Endothelial cell of umbilical vein (primary cell): Measurements from ENCODE around the gene SRGAP3. TPM values are rescaled to one million over a fixed set of nuclear protein-coding genes. Genes with fewer than 3 reads are reported as not detected.

Source experiments
- BruUV-seq: library from RNA; stranded (reverse); fragments of 400-500 nt; replicated peaks from 2 replicates; lab custom pipeline; 2021; lab: Mats Ljungman, UMichigan
- CTCF ChIA-PET: fragments of 300-600, 350-600 bp; sonication (Branson Sonifier 250); formaldehyde crosslinking; loops from one replicate; lab custom pipeline; 2021; ENCODE audit warnings: antibody characterized with exemption, inconsistent platforms; lab: Charles Lee
- POLR2A ChIA-PET: fragments of 300-600, 350-600 bp; sonication (Branson Sonifier 250); formaldehyde crosslinking; loops from one replicate; lab custom pipeline; 2021; ENCODE audit warnings: antibody characterized with exemption, inconsistent platforms; lab: Charles Lee
- DNase-seq: peaks from one replicate; pipeline ENCODE4 v3.0.0-alpha.2; 2011; ENCODE audit warnings: low read depth, low spot score
- FAIRE-seq: peaks from 2 replicates; lab custom pipeline; 2011; peaks lifted over from hg19 to GRCh38; lab: Jason Lieb, UNC
- H2AFZ ChIP-seq: 2 replicates; pipeline ENCODE4 v1.6.0; 2012; ENCODE audit warnings: low read depth, low read length, control low read depth, inconsistent platforms
- H3K27ac ChIP-seq: 2 replicates; pipeline ENCODE4 v1.5.1; 2011; ENCODE audit warnings: low read depth, mild to moderate bottlenecking, control low read depth, low read length, moderate library complexity; ENCODE audit not compliant: insufficient read depth
- H3K27me3 ChIP-seq, 2 experiments: 2 replicates each; pipeline versions ENCODE4 v1.6.0 to v1.6.1; 2011; ENCODE audit warnings: low read length in 2 of 2, mixed read lengths in 1 of 2; ENCODE audit not compliant: control insufficient read depth in 2 of 2, insufficient read depth in 2 of 2
- H3K36me3 ChIP-seq, 2 experiments: 2 replicates in 1 of 2; 3 replicates in 1 of 2; pipeline ENCODE4 v1.5.1; 2011; ENCODE audit warnings: low read length in 2 of 2, mild to moderate bottlenecking in 1 of 2, moderate library complexity in 1 of 2; ENCODE audit not compliant: control insufficient read depth in 2 of 2, insufficient read depth in 2 of 2; ENCODE audit errors: extremely low read depth in 1 of 2
- H3K4me1 ChIP-seq: 3 replicates; pipeline ENCODE4 v1.5.1; 2011; ENCODE audit warnings: mild to moderate bottlenecking, low read length; ENCODE audit not compliant: control insufficient read depth, insufficient read depth; ENCODE audit errors: extremely low read depth
- H3K4me2 ChIP-seq: 2 replicates; pipeline ENCODE4 v1.6.1; 2011; ENCODE audit warnings: low read length, control low read depth, mixed read lengths; ENCODE audit not compliant: insufficient read depth
- H3K4me3 ChIP-seq, 3 experiments: fragments of 200-600 bp in 1 of 3; sonication (generic), shearing (Covaris generic) in 1 of 3; replicated peaks in 1 of 3; 2 replicates each; pipeline ENCODE4 v1.5.1; 2011 to 2016; ENCODE audit warnings: control low read depth in 3 of 3, low read length in 3 of 3, mild to moderate bottlenecking in 2 of 3, inconsistent platforms in 1 of 3, low read depth in 1 of 3, moderate library complexity in 1 of 3; ENCODE audit not compliant: insufficient read depth in 1 of 3
- H3K79me2 ChIP-seq: 2 replicates; pipeline ENCODE4 v1.6.0; 2012; ENCODE audit warnings: low read length, inconsistent platforms; ENCODE audit not compliant: control insufficient read depth, insufficient read depth
- H3K9ac ChIP-seq: replicated peaks from 2 replicates; pipeline ENCODE3; 2011; ENCODE audit warnings: low read length, control low read depth; ENCODE audit not compliant: insufficient read depth; ENCODE audit errors: extremely low read depth
- H3K9me1 ChIP-seq: replicated peaks from 3 replicates; pipeline ENCODE4 v1.6.0; 2011; ENCODE audit warnings: mild to moderate bottlenecking, low read length; ENCODE audit not compliant: control insufficient read depth, insufficient read depth; ENCODE audit errors: extremely low read depth
- H3K9me3 ChIP-seq: replicated peaks from 2 replicates; pipeline ENCODE4 v1.5.1; 2012; ENCODE audit warnings: low read length, inconsistent platforms; ENCODE audit not compliant: control insufficient read depth, insufficient read depth
- H4K20me1 ChIP-seq: replicated peaks from 2 replicates; pipeline ENCODE3; 2011; ENCODE audit warnings: mild to moderate bottlenecking, low read length; ENCODE audit not compliant: control insufficient read depth, insufficient read depth; ENCODE audit errors: extremely low read depth
- EZH2 ChIP-seq: IDR thresholded peaks from 2 replicates; pipeline ENCODE4 v1.6.1; 2012; ENCODE audit warnings: borderline replicate concordance, low read depth, mild to moderate bottlenecking, moderate library complexity, low read length, inconsistent platforms; ENCODE audit not compliant: severe bottlenecking
- GATA2 ChIP-seq: IDR thresholded peaks from 2 replicates; pipeline ENCODE4 v1.7.0; 2011; ENCODE audit warnings: low read depth, mild to moderate bottlenecking, moderate library complexity, mixed read lengths, low read length; ENCODE audit not compliant: insufficient read length, insufficient read depth
- MYC ChIP-seq: IDR thresholded peaks from one replicate; pipeline ENCODE4 v1.6.1; 2011; ENCODE audit warnings: mild to moderate bottlenecking, low read depth, low read length
- POLR2AphosphoS5 ChIP-seq: IDR thresholded peaks from 2 replicates; pipeline ENCODE4 v1.6.1; 2012; ENCODE audit warnings: low read depth, mild to moderate bottlenecking, control low read depth, low read length, moderate library complexity; ENCODE audit not compliant: insufficient read depth
- dilution Hi-C: fragments of 300-500 bp; cut with MboI; formaldehyde crosslinking; loops from one replicate; pipeline ENCODE4 v1.15.0; 2019; ENCODE audit warnings: low sequenced_read_pairs; ENCODE audit not compliant: extremely low pct_ligation_motif_present
- intact Hi-C: fragments of 100-400 bp; cut with micrococcal nuclease; formaldehyde crosslinking; loops from one replicate; pipeline ENCODE4 v1.10.0; 2022
- polyA plus RNA-seq, 4 experiments: library from polyadenylated mRNA; depleted of rRNA in 3 of 4; stranded (reverse) in 3 of 4; unstranded in 1 of 4; fragments of >200 nt; gene quantifications; 2 replicates each; pipeline versions ENCODE4 v1.2.1 to v1.2.3, GENCODE V29; 2011 to 2012; ENCODE audit warnings: missing spikeins in 1 of 4
- total RNA-seq: library from RNA; stranded (reverse); gene quantifications from 2 replicates; pipeline ENCODE4 v1.2.3, GENCODE V29; 2021
- TF ChIP-seq, protein P1 (sequence below), 2 donors: IDR thresholded peaks; 1 replicate in 1 of 2; 2 replicates in 1 of 2; pipeline ENCODE4 v1.5.1; 2011; ENCODE audit warnings: low read length in 2 of 2, mild to moderate bottlenecking in 2 of 2, moderate library complexity in 2 of 2, control low read depth in 1 of 2, inconsistent platforms in 1 of 2, low read depth in 1 of 2; ENCODE audit not compliant: insufficient read depth in 1 of 2; ENCODE audit errors: extremely low read depth in 1 of 2

The SRGAP3 gene
- total and polyA plus RNA-seq, 2 donors (not counting 3 experiments of a cell fraction or from before 2014, with no cell fraction given), result 0.06 TPM; not detected in 1

DNA sequence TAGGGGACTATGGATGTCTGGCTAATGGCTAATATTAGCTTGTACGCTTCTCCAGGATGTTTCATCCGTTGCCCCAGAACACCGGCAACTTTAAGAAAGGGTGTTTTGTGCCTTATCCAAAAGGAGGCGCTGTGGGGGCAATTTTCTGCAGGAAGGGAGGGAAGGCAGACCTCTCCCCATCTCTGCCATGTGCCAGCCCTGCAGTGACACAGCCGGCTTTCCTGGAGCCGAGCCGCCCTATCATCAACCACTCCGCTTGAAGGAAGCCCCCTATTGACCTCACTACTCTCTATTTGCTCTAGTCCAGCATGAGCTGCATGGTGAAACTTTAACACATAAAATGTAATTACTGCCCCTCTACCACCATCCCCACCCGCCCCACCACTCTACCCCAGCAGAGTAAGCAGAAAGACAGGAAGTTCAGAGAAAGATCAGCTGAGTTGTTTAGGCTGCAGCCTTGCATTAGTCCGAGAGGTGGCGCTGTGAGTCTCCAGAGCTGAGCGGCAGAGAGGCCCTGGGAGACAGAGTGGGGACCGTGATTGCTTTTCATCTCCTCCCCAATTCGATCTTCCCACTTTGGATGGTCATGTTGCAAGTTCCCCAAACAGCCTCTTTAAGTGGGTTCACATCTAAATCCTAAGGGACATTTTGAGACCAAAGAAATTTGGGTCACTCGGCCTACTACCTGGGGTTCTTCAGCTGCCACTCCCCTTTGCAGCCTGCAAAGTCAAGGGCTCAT is 261.6 kb downstream of the SRGAP3 start:
- CTCF ChIA-PET, result interaction anchor here (0.6 to 5.1 kb wide), 35 partner anchors 9 to 331 kb away, joined by 3 to 86 read pairs (median 6); partner anchors contain the start of gene SRGAP3
- H2AFZ ChIP-seq, result peak overlapping the region; percentile 64
- dilution Hi-C loops, result no loop called here
- no TSS peak for BruUV-seq
- no peaks in the 10 kb centered on the region for H3K4me1 ChIP-seq
- H3K4me3 ChIP-seq, result no peak overlapping the region
- no peak overlapping the region for H3K4me2 ChIP-seq
- no peaks in the 10 kb centered on the region for H3K9me1 ChIP-seq
- no peaks in the 10 kb centered on the region for H3K36me3 ChIP-seq
- TF ChIP-seq, protein P1, sequence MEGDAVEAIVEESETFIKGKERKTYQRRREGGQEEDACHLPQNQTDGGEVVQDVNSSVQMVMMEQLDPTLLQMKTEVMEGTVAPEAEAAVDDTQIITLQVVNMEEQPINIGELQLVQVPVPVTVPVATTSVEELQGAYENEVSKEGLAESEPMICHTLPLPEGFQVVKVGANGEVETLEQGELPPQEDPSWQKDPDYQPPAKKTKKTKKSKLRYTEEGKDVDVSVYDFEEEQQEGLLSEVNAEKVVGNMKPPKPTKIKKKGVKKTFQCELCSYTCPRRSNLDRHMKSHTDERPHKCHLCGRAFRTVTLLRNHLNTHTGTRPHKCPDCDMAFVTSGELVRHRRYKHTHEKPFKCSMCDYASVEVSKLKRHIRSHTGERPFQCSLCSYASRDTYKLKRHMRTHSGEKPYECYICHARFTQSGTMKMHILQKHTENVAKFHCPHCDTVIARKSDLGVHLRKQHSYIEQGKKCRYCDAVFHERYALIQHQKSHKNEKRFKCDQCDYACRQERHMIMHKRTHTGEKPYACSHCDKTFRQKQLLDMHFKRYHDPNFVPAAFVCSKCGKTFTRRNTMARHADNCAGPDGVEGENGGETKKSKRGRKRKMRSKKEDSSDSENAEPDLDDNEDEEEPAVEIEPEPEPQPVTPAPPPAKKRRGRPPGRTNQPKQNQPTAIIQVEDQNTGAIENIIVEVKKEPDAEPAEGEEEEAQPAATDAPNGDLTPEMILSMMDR (IDR thresholded peaks at IDR 0.05; ENCODE audit: extremely low read depth in 1 of 2, insufficient read depth in 1 of 2, low read depth in 1 of 2, low read length in 2 of 2), result peak; percentile 70 to 88
- no peak for TF ChIP-seq POLR2AphosphoS5
- H3K79me2 ChIP-seq, result no peaks in the 10 kb centered on the region
- no peaks in the 10 kb centered on the region for H3K27me3 ChIP-seq
- POLR2A ChIA-PET, result interaction anchor here (1.1 kb wide), 1 partner anchor 315 kb away, joined by 3 read pairs; no protein-coding TSS in a partner anchor
- FAIRE-seq, result peak; percentile 88
- peak; percentile 67 for DNase-seq
- H3K9ac ChIP-seq, result no peak overlapping the region
- H3K9me3 ChIP-seq, result no peaks in the 10 kb centered on the region
- no peaks in the 10 kb centered on the region for H4K20me1 ChIP-seq
- intact Hi-C loops, result loop anchor here (1.0 kb wide), 3 partner anchors 17 to 314 kb away; no protein-coding TSS in a partner anchor
- no peak overlapping the region for H3K27ac ChIP-seq

DNA sequence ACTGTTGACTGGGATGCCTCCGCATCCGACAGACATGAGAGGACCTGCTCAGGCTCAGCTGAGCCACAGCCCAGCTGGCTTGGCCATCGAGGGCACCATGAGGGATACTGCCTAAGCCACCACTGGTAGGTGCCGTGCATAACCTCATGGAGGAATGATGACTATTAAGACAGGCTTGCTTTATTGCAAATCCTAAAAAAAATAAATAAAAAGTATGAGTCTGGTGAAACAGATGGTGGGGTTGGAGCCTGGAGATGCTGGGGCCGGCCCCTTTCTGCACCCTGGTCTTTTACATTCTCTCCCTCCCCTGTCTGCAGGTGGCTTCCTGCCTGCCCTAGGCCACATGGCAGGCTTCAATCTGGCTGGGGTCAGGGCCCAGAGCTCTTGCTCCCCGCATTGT is 262.2 kb downstream of the SRGAP3 start:
- no peaks in the 10 kb centered on the region for H3K27me3 ChIP-seq
- no peaks in the 10 kb centered on the region for H4K20me1 ChIP-seq
- intact Hi-C loops (no loop called here), dilution Hi-C loops (no loop called here)
- H3K9me3 ChIP-seq, result no peaks in the 10 kb centered on the region
- no peak for FAIRE-seq
- no peak overlapping the region for H3K9ac ChIP-seq
- H3K36me3 ChIP-seq, result no peaks in the 10 kb centered on the region
- no peak overlapping the region for H3K4me3 ChIP-seq
- BruUV-seq, result no TSS peak
- H3K4me1 ChIP-seq, result no peaks in the 10 kb centered on the region
- DNase-seq, result no peak
- H3K4me2 ChIP-seq, result no peak overlapping the region
- peak overlapping the region; percentile 64 for H2AFZ ChIP-seq
- H3K79me2 ChIP-seq, result no peaks in the 10 kb centered on the region
- no peak overlapping the region for H3K27ac ChIP-seq
- ChIA-PET CTCF (interaction anchor here (0.7 to 5.1 kb wide), 29 partner anchors 10 to 323 kb away, joined by 3 to 86 read pairs (median 6); partner anchors contain the start of genes OXTR and SRGAP3), POLR2A (interaction anchor here (1.1 kb wide), 1 partner anchor 315 kb away, joined by 3 read pairs; no protein-coding TSS in a partner anchor)
- no peaks in the 10 kb centered on the region for H3K9me1 ChIP-seq
- TF ChIP-seq MYC (no peak), GATA2 (no peak), EZH2 (no peak), POLR2AphosphoS5 (no peak)
- TF ChIP-seq, protein P1 (IDR thresholded peaks at IDR 0.05; ENCODE audit: extremely low read depth in 1 of 2, insufficient read depth in 1 of 2, low read depth in 1 of 2, low read length in 2 of 2), result no peak
